IMR-90 (cell line): ENCODE data around the gene SNX5. TPM values are rescaled to one million over a fixed set of nuclear protein-coding genes. Genes with fewer than 3 reads are reported as not detected.

ENCODE experiments used
- ATAC-seq: fragments of 200-7000 bp; cut with Tn5 transposase; 2 replicates; pipeline ENCODE4 v1.9.1; 2020; ENCODE audit warnings: low read depth, mild to moderate bottlenecking, moderate library complexity
- BruUV-seq: library from RNA; stranded (reverse); fragments of 400-500 nt; replicated peaks from 2 replicates; lab custom pipeline; 2021; lab: Mats Ljungman, UMichigan
- CTCF ChIA-PET: fragments of 300-600 bp; formaldehyde crosslinking; extraction: SDS; loops from one replicate; lab custom pipeline; 2021; ENCODE audit warnings: antibody characterized with exemption; lab: Yijun Ruan, JAX
- POLR2A ChIA-PET: fragments of 300-600 bp; sonication (Branson Sonifier 250); formaldehyde crosslinking; loops from one replicate; lab custom pipeline; 2022; ENCODE audit warnings: antibody characterized with exemption; ENCODE audit not compliant: unreplicated experiment; lab: Charles Lee
- DNase-seq: peaks from one replicate; pipeline ENCODE4 v3.0.0; 2013
- H2AFZ ChIP-seq: replicated peaks from 2 replicates; pipeline ENCODE3; 2013; ENCODE audit warnings: low read length, mild to moderate bottlenecking; ENCODE audit not compliant: poor library complexity
- H2AK5ac ChIP-seq: 2 replicates; pipeline ENCODE4 v1.6.1; 2013; ENCODE audit warnings: low read depth, low read length, inconsistent platforms
- H2AK9ac ChIP-seq: replicated peaks from 2 replicates; pipeline ENCODE3; 2013; ENCODE audit warnings: mild to moderate bottlenecking, low read depth, low read length, moderate library complexity; ENCODE audit not compliant: poor library complexity
- H2BK120ac ChIP-seq: 2 replicates; pipeline ENCODE4 v1.6.1; 2013; ENCODE audit warnings: low read depth, low read length, inconsistent platforms
- H2BK15ac ChIP-seq: 3 replicates; pipeline ENCODE4 v1.6.1; 2013; ENCODE audit warnings: low read depth, low read length, inconsistent platforms
- H2BK20ac ChIP-seq: 2 replicates; pipeline ENCODE4 v1.6.1; 2013; ENCODE audit warnings: low read depth, mild to moderate bottlenecking, inconsistent platforms, low read length, moderate library complexity
- H2BK5ac ChIP-seq: 2 replicates; pipeline ENCODE4 v1.6.1; 2013; ENCODE audit warnings: mild to moderate bottlenecking, low read depth, low read length, inconsistent platforms; ENCODE audit not compliant: poor library complexity, severe bottlenecking
- H3K14ac ChIP-seq: replicated peaks from 2 replicates; pipeline ENCODE4 v1.6.1; 2013; ENCODE audit warnings: low read depth, low read length, inconsistent platforms
- H3K18ac ChIP-seq: 2 replicates; pipeline ENCODE4 v1.6.1; 2013; ENCODE audit warnings: low read depth, low read length, control low read depth
- H3K23ac ChIP-seq: 2 replicates; pipeline ENCODE4 v1.6.1; 2013; ENCODE audit warnings: low read depth, low read length, inconsistent platforms
- H3K27ac ChIP-seq: 2 replicates; pipeline ENCODE4 v1.5.1; 2013; ENCODE audit warnings: mild to moderate bottlenecking, control low read depth, low read length; ENCODE audit not compliant: insufficient read depth
- H3K27me3 ChIP-seq: 2 replicates; pipeline ENCODE4 v1.6.1; 2013; ENCODE audit warnings: low read length; ENCODE audit not compliant: control insufficient read depth, insufficient read depth
- H3K36me3 ChIP-seq: 2 replicates; pipeline ENCODE4 v1.6.1; 2013; ENCODE audit warnings: low read length, mixed read lengths; ENCODE audit not compliant: control insufficient read depth, insufficient read depth
- H3K4ac ChIP-seq: 2 replicates; pipeline ENCODE4 v1.6.1; 2013; ENCODE audit warnings: low read depth, low read length, inconsistent platforms
- H3K4me1 ChIP-seq: 2 replicates; pipeline ENCODE4 v1.6.1; 2013; ENCODE audit warnings: low read length, mixed read lengths; ENCODE audit not compliant: control insufficient read depth, insufficient read depth
- H3K4me2 ChIP-seq: 2 replicates; pipeline ENCODE4 v1.6.1; 2013; ENCODE audit warnings: low read depth, mild to moderate bottlenecking, control low read depth, low read length, moderate library complexity
- H3K4me3 ChIP-seq: 2 replicates; pipeline ENCODE4 v1.5.1; 2013; ENCODE audit warnings: low read depth, mild to moderate bottlenecking, control low read depth, low read length, moderate library complexity; ENCODE audit not compliant: insufficient read depth
- H3K56ac ChIP-seq: 2 replicates; pipeline ENCODE4 v1.6.1; 2013; ENCODE audit warnings: low read length, inconsistent platforms; ENCODE audit not compliant: insufficient read depth; ENCODE audit errors: extremely low read depth
- H3K79me1 ChIP-seq, 2 experiments: 2 replicates each; pipeline ENCODE4 v1.6.1; 2013; ENCODE audit warnings: low read length in 2 of 2, inconsistent platforms in 1 of 2, low read depth in 1 of 2
- H3K9ac ChIP-seq: 2 replicates; pipeline ENCODE4 v1.6.1; 2013; ENCODE audit warnings: low read depth, low read length, control low read depth
- H3K9me1 ChIP-seq: 2 replicates; pipeline ENCODE4 v1.6.1; 2013; ENCODE audit warnings: low read length, inconsistent platforms; ENCODE audit not compliant: insufficient read depth
- H3K9me3 ChIP-seq: 2 replicates; pipeline ENCODE4 v1.6.1; 2013; ENCODE audit warnings: low read length; ENCODE audit not compliant: control insufficient read depth, insufficient read depth
- H4K20me1 ChIP-seq: 2 replicates; pipeline ENCODE4 v1.6.1; 2013; ENCODE audit warnings: low read length, inconsistent platforms; ENCODE audit not compliant: insufficient read depth
- H4K5ac ChIP-seq: 2 replicates; pipeline ENCODE4 v1.6.1; 2013; ENCODE audit warnings: mild to moderate bottlenecking, low read depth, low read length, control low read depth
- H4K8ac ChIP-seq, 2 experiments: 2 replicates each; pipeline ENCODE4 v1.6.1; 2013; ENCODE audit warnings: low read depth in 2 of 2, low read length in 2 of 2, control low read depth in 1 of 2, inconsistent platforms in 1 of 2
- H4K91ac ChIP-seq: 2 replicates; pipeline ENCODE4 v1.6.1; 2013; ENCODE audit warnings: low read depth, low read length, inconsistent platforms; ENCODE audit not compliant: insufficient read depth
- BHLHE40 ChIP-seq: fragments of 150-350 bp; IDR thresholded peaks from 2 replicates; pipeline ENCODE4 v1.6.1; 2016; ENCODE audit warnings: mild to moderate bottlenecking, low read depth, low read length
- CEBPB ChIP-seq: IDR thresholded peaks from 2 replicates; pipeline ENCODE4 v1.6.1; 2012; ENCODE audit warnings: low read depth, low read length, improper control_type of control experiment
- CHD1 ChIP-seq: IDR thresholded peaks from 2 replicates; pipeline ENCODE4 v1.6.1; 2012; ENCODE audit warnings: low read depth, low read length, improper control_type of control experiment
- FOS ChIP-seq: fragments of 150-350 bp; IDR thresholded peaks from 2 replicates; pipeline ENCODE4 v1.6.1; 2016; ENCODE audit warnings: low read depth, low read length
- MAFK ChIP-seq: IDR thresholded peaks from 2 replicates; pipeline ENCODE4 v1.6.1; 2012; ENCODE audit warnings: low read depth, low read length, improper control_type of control experiment
- MAZ ChIP-seq: IDR thresholded peaks from 2 replicates; pipeline ENCODE4 v1.6.1; 2012; ENCODE audit warnings: low read depth, mild to moderate bottlenecking, low read length, improper control_type of control experiment, moderate library complexity, borderline replicate concordance
- MXI1 ChIP-seq: IDR thresholded peaks from 2 replicates; pipeline ENCODE4 v1.6.1; 2012; ENCODE audit warnings: low read depth, mild to moderate bottlenecking, low read length, moderate library complexity, borderline replicate concordance
- NFE2L2 ChIP-seq: fragments of 150-350 bp; IDR thresholded peaks from 2 replicates; pipeline ENCODE4 v1.6.1; 2016; ENCODE audit warnings: low read depth, mild to moderate bottlenecking, low read length
- POLR2A ChIP-seq: IDR thresholded peaks from 2 replicates; pipeline ENCODE4 v1.6.1; 2012; ENCODE audit warnings: mild to moderate bottlenecking, low read depth, low read length
- RAD21 ChIP-seq: IDR thresholded peaks from 2 replicates; pipeline ENCODE4 v1.6.1; 2012; ENCODE audit warnings: low read length, improper control_type of control experiment
- RCOR1 ChIP-seq: IDR thresholded peaks from 2 replicates; pipeline ENCODE4 v1.6.1; 2012; ENCODE audit warnings: mild to moderate bottlenecking, low read length, improper control_type of control experiment; ENCODE audit not compliant: insufficient replicate concordance
- RFX5 ChIP-seq: IDR thresholded peaks from 2 replicates; pipeline ENCODE4 v1.8.0; 2012; ENCODE audit warnings: low read depth, mild to moderate bottlenecking, low read length, moderate library complexity
- SMC3 ChIP-seq: fragments of 150-350 bp; IDR thresholded peaks from 2 replicates; pipeline ENCODE4 v1.6.1; 2016; ENCODE audit warnings: low read depth, mild to moderate bottlenecking, antibody characterized with exemption, low read length, moderate library complexity
- WGBS, 2 experiments: methylation state at CpG; one replicate each; pipeline versions ENCODE4 v1.1.5 to v1.1.7; 2013; ENCODE audit warnings: missing lambda C conversion rate in 2 of 2; ENCODE audit not compliant: insufficient read length in 1 of 2; ENCODE audit errors: extremely low coverage in 2 of 2; 5-methylcytosine and 5-hydroxymethylcytosine counted together
- dilution Hi-C: fragments of 300-500 bp; cut with HindIII; formaldehyde crosslinking; loops from one replicate; pipeline ENCODE4 v1.14.3; 2018; ENCODE audit warnings: low sequenced_read_pairs; ENCODE audit not compliant: unreplicated experiment
- in situ Hi-C: fragments of 300-500 bp; cut with MboI; formaldehyde crosslinking; loops from 3 replicates; pipeline ENCODE4 v1.14.3; 2019; ENCODE audit warnings: low sequenced_read_pairs, inconsistent platforms, mixed read lengths
- intact Hi-C: fragments of 100-400 bp; cut with micrococcal nuclease; formaldehyde crosslinking; loops from 2 replicates; pipeline ENCODE4 v1.10.0; 2022
- polyA plus RNA-seq, 3 experiments: library from polyadenylated mRNA; depleted of rRNA; stranded (reverse); fragments of >200 nt; gene quantifications; 2 replicates each; pipeline ENCODE4 v1.2.3, GENCODE V29; 2012; ENCODE audit warnings: low replicate concordance in 1 of 3
- total RNA-seq: library from RNA; depleted of rRNA; stranded (reverse); fragments of >200 nt; gene quantifications from 2 replicates; pipeline ENCODE4 v1.2.3, GENCODE V29; 2012
- TF ChIP-seq, protein P1 (sequence below): fragments of 150-350 bp; IDR thresholded peaks from 2 replicates; pipeline ENCODE4 v1.6.1; 2017; ENCODE audit warnings: mild to moderate bottlenecking, antibody characterized with exemption, low read length, low read depth
- TF ChIP-seq, protein P2 (sequence below): fragments of 150-350 bp; IDR thresholded peaks from 2 replicates; pipeline ENCODE4 v1.6.1; 2016; ENCODE audit warnings: low read depth, mild to moderate bottlenecking, low read length, moderate library complexity, borderline replicate concordance
- TF ChIP-seq, protein P3 (sequence below): conservative IDR thresholded peaks from 2 replicates; pipeline ENCODE4 v1.5.1; 2012; ENCODE audit warnings: mild to moderate bottlenecking, low read depth, low read length, improper control_type of control experiment

Gene SNX5
- total and polyA plus RNA-seq, 2 of the 4 experiments (the other 2 are of a cell fraction) = 65.4 to 92.8 TPM

DNA sequence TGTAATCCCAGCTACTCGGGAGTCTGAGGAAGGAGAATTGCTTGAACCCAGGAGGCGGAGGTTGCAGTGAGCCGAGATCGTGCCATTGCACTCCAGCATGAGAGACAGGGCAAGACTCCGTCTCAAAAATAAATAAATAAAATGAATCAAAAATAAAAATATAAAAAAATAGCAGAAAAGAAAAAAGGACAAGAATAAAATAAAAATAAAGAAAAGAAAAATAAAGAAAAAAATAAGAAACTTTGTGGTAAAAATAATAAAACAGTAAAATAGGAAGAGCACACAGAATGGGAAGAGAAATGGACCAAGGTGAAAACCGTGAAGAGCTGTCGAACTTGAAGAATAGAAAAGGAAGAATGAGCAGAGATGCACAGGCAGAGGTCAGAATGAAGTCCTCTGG lies 63.0 kb downstream of the SNX5 start:
- H3K27ac ChIP-seq = no peak overlapping the region
- H3K9me1 ChIP-seq = no peaks in the 10 kb centered on the region
- no peak overlapping the region for H2BK120ac ChIP-seq
- ATAC-seq (no peak), DNase-seq (no peak)
- no peak overlapping the region for H2AK5ac ChIP-seq
- H3K23ac ChIP-seq = no peak overlapping the region
- no peaks in the 10 kb centered on the region for H3K36me3 ChIP-seq
- no peak overlapping the region for H3K56ac ChIP-seq
- intact Hi-C loops = no loop called here
- ChIA-PET POLR2A (no interaction called here), CTCF (interaction anchor here (0.6 kb wide), 1 partner anchor 239 kb away, joined by 3 read pairs; no protein-coding TSS in a partner anchor)
- H3K4me2 ChIP-seq = no peak overlapping the region
- no peaks in the 10 kb centered on the region for H3K27me3 ChIP-seq
- no peaks in the 10 kb centered on the region for H4K20me1 ChIP-seq
- no peak overlapping the region for H2BK20ac ChIP-seq
- no peaks in the 10 kb centered on the region for H3K9me3 ChIP-seq
- H3K9ac ChIP-seq = no peak overlapping the region
- TF ChIP-seq SMC3 (no peak), MXI1 (no peak), CHD1 (no peak), MAZ (no peak), RCOR1 (no peak), RAD21 (no peak), NFE2L2 (no peak), FOS (no peak), RFX5 (no peak), BHLHE40 (no peak), CEBPB (no peak), MAFK (no peak), POLR2A (no peak)
- TF ChIP-seq, protein P1, sequence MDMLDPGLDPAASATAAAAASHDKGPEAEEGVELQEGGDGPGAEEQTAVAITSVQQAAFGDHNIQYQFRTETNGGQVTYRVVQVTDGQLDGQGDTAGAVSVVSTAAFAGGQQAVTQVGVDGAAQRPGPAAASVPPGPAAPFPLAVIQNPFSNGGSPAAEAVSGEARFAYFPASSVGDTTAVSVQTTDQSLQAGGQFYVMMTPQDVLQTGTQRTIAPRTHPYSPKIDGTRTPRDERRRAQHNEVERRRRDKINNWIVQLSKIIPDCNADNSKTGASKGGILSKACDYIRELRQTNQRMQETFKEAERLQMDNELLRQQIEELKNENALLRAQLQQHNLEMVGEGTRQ = no peak
- TF ChIP-seq, protein P2, sequence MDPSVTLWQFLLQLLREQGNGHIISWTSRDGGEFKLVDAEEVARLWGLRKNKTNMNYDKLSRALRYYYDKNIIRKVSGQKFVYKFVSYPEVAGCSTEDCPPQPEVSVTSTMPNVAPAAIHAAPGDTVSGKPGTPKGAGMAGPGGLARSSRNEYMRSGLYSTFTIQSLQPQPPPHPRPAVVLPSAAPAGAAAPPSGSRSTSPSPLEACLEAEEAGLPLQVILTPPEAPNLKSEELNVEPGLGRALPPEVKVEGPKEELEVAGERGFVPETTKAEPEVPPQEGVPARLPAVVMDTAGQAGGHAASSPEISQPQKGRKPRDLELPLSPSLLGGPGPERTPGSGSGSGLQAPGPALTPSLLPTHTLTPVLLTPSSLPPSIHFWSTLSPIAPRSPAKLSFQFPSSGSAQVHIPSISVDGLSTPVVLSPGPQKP = no peak
- TF ChIP-seq, protein P3, sequence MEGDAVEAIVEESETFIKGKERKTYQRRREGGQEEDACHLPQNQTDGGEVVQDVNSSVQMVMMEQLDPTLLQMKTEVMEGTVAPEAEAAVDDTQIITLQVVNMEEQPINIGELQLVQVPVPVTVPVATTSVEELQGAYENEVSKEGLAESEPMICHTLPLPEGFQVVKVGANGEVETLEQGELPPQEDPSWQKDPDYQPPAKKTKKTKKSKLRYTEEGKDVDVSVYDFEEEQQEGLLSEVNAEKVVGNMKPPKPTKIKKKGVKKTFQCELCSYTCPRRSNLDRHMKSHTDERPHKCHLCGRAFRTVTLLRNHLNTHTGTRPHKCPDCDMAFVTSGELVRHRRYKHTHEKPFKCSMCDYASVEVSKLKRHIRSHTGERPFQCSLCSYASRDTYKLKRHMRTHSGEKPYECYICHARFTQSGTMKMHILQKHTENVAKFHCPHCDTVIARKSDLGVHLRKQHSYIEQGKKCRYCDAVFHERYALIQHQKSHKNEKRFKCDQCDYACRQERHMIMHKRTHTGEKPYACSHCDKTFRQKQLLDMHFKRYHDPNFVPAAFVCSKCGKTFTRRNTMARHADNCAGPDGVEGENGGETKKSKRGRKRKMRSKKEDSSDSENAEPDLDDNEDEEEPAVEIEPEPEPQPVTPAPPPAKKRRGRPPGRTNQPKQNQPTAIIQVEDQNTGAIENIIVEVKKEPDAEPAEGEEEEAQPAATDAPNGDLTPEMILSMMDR = no peak
- 89% methylated on average over 2 of the region's 7 CpGs; no CpG with 5 or more reads in 1 of the 2 experiments for WGBS, 2 experiments
- no peak overlapping the region for H2AFZ ChIP-seq
- H3K14ac ChIP-seq = no peak overlapping the region
- no TSS peak for BruUV-seq
- no peak overlapping the region for H2BK15ac ChIP-seq
- no peak overlapping the region for H2BK5ac ChIP-seq
- H3K18ac ChIP-seq = no peak overlapping the region
- H4K8ac ChIP-seq = no peak overlapping the region
- peaks cover 5% of the 10 kb centered on the region for H3K4me1 ChIP-seq
- H4K91ac ChIP-seq = no peak overlapping the region
- in situ Hi-C loops = no loop called here
- dilution Hi-C loops = no loop called here
- no peaks in the 10 kb centered on the region for H3K79me1 ChIP-seq
- H2AK9ac ChIP-seq = no peak overlapping the region
- no peak overlapping the region for H3K4me3 ChIP-seq
- H4K5ac ChIP-seq = no peak overlapping the region
- no peak overlapping the region for H3K4ac ChIP-seq
